ENCODE measurements around the gene FAM186B. TPM values are rescaled to one million over a fixed set of nuclear protein-coding genes. Genes with fewer than 3 reads are reported as not detected.

The FAM186B gene
- total RNA-seq, 1 donor from 2014 or later: not detected

DNA sequence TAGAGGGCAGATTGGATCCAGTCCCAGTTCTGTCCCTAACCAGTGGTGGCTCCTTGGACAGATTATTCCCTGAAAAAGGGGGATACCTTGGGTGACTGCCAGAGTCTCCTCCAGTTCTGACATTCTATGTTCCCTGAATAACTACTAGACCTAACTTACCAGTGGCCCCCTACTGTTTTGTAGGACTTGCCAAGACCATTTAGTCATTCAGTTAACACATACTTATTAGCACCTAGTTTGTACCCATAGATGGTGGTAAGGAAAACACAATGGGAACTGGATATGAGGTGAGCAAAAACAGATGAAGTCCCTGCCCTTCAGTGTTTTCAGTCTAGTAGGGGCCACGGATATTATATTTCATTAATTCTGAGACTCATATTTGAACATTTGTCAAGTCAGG is 21.4 kb upstream of the FAM186B start:
- TF ChIP-seq, protein P1, sequence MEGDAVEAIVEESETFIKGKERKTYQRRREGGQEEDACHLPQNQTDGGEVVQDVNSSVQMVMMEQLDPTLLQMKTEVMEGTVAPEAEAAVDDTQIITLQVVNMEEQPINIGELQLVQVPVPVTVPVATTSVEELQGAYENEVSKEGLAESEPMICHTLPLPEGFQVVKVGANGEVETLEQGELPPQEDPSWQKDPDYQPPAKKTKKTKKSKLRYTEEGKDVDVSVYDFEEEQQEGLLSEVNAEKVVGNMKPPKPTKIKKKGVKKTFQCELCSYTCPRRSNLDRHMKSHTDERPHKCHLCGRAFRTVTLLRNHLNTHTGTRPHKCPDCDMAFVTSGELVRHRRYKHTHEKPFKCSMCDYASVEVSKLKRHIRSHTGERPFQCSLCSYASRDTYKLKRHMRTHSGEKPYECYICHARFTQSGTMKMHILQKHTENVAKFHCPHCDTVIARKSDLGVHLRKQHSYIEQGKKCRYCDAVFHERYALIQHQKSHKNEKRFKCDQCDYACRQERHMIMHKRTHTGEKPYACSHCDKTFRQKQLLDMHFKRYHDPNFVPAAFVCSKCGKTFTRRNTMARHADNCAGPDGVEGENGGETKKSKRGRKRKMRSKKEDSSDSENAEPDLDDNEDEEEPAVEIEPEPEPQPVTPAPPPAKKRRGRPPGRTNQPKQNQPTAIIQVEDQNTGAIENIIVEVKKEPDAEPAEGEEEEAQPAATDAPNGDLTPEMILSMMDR (conservative IDR thresholded peaks at IDR 0.05; ENCODE audit: low read depth, low read length): no peak
- no peak for DNase-seq (ENCODE audit: low read depth)
- H3K4me3 ChIP-seq (ENCODE audit: low read depth, low read length): no peak overlapping the region

DNA sequence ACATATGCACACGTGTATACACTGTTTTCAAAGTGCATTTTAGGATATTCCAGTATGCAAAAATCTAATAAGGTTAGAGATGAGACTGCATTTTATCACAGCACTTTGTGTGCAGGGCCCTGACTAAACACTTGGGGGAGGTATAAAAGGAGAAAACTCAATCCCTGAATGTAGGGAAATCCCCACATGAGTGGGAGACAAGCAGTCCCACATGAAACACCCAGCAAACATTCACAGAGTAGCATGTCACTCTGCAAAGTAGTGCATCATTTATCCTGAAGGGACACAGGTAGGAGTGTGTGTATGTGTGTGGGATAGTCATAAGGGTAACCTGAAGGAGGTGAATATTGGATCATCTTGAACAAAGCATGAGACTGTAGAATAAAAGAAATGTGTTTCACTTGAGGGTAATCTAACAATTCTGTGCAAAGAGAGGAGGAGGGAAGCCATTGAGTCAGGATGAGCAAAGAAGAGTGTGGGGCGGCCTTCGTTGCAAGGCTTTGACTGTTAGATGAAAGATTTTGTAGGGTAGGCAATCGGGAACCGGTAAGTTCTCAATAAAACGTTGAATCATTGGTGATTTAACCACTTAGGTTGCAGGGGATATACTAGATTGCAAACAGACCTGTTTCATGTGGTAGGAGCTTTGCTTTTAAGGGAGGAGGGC is 20.9 kb upstream of the FAM186B start:
- DNase-seq (ENCODE audit: low read depth): peak; percentile 20
- TF ChIP-seq, protein P1 (conservative IDR thresholded peaks at IDR 0.05; ENCODE audit: low read depth, low read length): peak; percentile 31
- no peak overlapping the region for H3K4me3 ChIP-seq (ENCODE audit: low read depth, low read length)

DNA sequence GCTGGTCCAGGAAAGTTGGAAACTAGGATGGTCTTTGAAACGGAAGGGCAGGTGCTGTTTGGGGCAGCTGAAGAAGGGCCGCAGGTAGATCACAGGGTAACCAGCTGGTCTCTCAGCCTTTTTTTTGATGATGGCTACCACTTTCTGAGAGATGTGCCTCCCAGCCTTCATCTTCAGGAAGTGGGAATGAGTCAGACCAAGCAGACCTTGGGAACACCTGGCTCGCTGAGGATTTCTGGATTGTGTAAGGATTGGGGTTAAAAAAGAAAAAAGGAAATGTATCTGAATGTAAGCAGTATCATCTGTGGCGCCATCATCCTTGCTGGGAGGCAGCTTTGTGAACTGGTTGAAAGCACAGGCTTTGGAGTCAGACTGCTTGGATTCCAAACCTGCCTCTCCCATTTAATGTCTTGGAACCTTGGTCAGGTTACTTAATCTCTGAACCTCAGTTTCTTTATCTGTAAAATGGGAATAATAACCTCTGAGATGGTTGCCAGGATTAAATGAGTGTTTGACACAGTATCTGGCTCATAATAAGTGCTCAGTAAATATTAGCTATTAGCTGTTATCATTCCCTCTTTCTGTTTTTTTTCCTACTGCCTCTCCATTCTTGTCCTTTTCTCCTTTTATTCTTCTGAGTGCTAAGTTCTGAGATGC is 19.6 kb upstream of the FAM186B start:
- DNase-seq (ENCODE audit: low read depth): peak; percentile 39
- no peak overlapping the region for H3K4me3 ChIP-seq (ENCODE audit: low read depth, low read length)
- TF ChIP-seq, protein P1 (conservative IDR thresholded peaks at IDR 0.05; ENCODE audit: low read depth, low read length): no peak

DNA sequence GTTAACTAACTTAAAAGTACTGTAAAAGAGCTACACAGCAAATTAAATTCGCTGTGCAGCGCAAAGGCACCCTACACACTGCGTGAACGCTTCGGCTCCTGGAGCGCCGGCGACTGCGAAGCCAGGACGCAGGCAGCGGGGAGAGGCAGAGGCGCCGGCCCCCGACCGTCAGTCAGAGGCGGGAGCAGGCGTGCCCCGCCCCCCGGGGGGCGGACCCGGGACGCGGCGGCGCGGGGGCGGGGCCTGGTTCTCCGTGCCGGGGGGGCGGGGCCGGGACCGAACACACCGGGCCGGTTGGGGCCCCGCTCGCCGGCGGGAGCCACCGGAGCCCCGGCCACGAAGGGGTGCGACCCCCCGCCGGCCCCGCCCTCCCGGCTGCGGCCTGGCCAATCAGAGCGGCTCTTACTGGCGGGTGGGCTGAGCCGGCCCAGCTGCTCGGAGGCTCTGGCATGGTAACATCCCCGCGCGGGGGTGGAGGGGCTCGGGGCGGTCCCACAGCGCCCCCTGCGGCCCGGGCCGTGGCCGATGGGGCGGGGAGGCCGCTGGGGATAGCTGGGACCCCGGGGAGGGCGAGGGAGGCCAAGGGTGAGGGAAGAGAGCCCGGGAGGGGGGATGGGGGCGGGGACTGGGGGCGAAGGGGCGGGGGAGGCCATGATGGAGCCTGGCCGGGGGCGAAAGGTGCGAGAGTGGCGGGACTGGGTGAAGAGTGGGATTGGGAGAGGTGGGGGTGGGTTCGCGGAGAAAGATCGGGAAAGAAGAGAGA is 17.9 kb upstream of the FAM186B start, which contains the start of gene PRPF40B:
PRPF40B (plus strand) TSS at position 420 of the 763 bp plus-strand sequence; CDS start at position 450, 30 bp downstream.
- DNase-seq (ENCODE audit: low read depth): peak; percentile 15
- peak within 1 kb of the TSS; percentile 64 for H3K4me3 ChIP-seq (ENCODE audit: low read depth, low read length)
- TF ChIP-seq, protein P1 (conservative IDR thresholded peaks at IDR 0.05; ENCODE audit: low read depth, low read length): peak; percentile 49

DNA sequence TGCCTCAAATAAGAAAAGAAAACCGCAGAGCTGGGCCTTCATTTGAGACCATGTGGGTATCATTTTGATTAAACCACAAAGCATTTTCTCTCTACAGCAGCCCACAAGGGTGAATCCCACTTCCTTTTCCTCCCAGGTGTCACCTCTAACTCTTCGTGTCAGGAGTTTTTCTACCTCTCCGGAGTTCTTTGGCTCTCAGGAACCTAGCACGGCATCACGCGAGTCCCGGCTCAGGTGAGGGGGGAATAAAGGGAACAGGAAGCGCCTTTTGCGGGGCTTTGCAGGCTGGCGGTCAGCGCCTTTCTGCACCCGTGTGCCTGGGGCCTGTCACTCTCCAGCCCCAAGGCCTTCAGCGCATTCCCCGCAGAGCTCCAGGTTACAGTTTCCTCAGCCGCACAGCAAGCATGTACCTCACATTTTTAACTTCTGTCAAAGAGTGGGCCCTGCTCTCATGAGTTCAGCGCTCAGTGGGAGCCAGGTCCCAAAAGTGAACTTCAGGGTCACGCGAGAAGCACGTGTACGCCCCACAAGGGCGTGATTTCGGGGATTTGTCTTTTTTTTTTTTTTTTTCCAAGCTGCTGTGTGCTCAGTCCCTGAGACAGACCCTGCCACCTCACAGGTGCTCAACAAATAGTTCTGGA is 17.2 kb upstream of the FAM186B start:
- no peak for DNase-seq (ENCODE audit: low read depth)
- peak overlapping the region; percentile 64 for H3K4me3 ChIP-seq (ENCODE audit: low read depth, low read length)

More for the DNA sequence above, 17.2 kb upstream of the FAM186B start:
- TF ChIP-seq, protein P1 (conservative IDR thresholded peaks at IDR 0.05; ENCODE audit: low read depth, low read length): no peak

All from epithelial cell of proximal tubule (primary cell).